GM12865 (cell line): Measurements from ENCODE around the gene CDKN2A.

ENCODE experiments used
- DNase-seq: peaks from one replicate; pipeline ENCODE4 v3.0.0; 2010; ENCODE audit warnings: low read depth
- H3K4me3 ChIP-seq: 2 replicates; pipeline ENCODE4 v1.5.1; 2011; ENCODE audit warnings: mild to moderate bottlenecking, low read depth, low read length, control low read depth
- TF ChIP-seq, protein P1 (sequence below): IDR thresholded peaks from 2 replicates; pipeline ENCODE4 v1.5.1; 2011; ENCODE audit warnings: low read length, control low read depth, low read depth, inconsistent platforms; ENCODE audit not compliant: insufficient read depth; ENCODE audit errors: missing control alignments

Gene CDKN2A

DNA sequence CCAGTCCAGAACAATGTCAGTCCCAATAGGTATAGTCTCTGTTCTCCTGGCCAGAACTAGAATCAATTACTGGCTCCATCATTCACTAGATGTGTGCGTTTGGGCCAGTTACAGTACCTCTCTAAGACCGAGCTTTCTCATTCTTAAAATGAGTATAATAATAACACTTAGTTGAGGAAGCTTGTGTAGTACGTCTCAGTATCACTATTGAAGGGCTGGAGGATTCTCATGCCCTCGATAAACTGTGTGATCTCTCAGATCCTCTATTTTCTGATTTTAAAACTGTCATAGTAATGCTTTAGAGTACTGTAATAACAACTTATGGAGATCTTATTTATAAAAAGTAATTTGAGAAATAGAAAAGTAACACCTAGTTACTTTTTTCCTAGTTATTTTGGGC, 50.7 kb downstream of the CDKN2A start:
- TF ChIP-seq, protein P1, sequence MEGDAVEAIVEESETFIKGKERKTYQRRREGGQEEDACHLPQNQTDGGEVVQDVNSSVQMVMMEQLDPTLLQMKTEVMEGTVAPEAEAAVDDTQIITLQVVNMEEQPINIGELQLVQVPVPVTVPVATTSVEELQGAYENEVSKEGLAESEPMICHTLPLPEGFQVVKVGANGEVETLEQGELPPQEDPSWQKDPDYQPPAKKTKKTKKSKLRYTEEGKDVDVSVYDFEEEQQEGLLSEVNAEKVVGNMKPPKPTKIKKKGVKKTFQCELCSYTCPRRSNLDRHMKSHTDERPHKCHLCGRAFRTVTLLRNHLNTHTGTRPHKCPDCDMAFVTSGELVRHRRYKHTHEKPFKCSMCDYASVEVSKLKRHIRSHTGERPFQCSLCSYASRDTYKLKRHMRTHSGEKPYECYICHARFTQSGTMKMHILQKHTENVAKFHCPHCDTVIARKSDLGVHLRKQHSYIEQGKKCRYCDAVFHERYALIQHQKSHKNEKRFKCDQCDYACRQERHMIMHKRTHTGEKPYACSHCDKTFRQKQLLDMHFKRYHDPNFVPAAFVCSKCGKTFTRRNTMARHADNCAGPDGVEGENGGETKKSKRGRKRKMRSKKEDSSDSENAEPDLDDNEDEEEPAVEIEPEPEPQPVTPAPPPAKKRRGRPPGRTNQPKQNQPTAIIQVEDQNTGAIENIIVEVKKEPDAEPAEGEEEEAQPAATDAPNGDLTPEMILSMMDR, result no peak

DNA sequence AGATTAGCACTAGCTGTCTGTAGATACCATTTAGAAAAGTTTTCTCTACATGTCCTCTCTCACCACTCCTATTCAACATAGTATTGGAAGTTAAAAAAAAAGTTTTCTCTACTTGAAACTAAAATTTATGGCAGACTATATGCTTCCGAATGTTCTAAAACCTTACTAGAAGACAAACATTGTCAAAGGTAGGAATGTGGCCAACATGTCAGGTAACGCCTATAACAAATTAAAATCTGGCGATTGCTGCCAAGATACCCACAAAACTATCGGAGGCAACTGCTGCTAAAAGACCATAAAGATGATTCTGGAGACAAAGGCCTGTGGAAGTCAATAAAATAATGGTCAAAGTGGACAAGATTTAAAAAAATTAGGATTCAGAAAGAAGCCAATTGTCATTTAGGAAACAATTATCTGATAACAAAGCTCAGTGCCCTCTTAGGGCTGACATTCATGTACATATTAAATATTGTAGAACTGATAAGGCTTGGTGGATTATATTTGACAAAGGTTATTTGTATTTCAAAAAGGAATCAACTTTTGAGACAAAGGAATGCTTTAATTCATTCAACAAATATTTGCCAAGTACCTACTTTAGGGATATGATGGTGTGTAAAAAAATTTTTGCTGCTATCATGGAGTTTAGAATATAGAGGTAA, 52.7 kb downstream of the CDKN2A start:
- no peak overlapping the region for H3K4me3 ChIP-seq
- TF ChIP-seq, protein P1, result no peak
- no peak for DNase-seq

More for the DNA sequence above, 50.7 kb downstream of the CDKN2A start:
- H3K4me3 ChIP-seq, result no peak overlapping the region
- DNase-seq, result no peak

DNA sequence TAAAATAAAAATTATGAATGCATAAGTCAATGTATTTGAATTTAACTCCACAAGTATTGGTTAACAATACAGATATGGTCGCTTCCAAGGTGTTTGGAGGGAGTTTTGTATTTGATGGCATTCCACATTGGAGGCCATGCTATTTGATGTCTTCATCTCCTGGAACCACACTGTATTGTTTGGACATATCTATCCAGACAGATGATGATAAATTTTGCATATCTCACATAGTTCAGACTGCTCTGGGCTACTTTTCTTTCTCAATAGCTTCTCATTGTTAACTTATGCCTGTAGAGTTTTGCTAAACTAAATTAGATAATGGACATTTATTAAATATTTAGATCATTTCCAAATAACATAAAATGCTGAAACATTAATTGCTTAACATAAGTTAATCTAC, 58.0 kb downstream of the CDKN2A start:
- no peak overlapping the region for H3K4me3 ChIP-seq
- no peak for DNase-seq
- TF ChIP-seq, protein P1, result no peak

DNA sequence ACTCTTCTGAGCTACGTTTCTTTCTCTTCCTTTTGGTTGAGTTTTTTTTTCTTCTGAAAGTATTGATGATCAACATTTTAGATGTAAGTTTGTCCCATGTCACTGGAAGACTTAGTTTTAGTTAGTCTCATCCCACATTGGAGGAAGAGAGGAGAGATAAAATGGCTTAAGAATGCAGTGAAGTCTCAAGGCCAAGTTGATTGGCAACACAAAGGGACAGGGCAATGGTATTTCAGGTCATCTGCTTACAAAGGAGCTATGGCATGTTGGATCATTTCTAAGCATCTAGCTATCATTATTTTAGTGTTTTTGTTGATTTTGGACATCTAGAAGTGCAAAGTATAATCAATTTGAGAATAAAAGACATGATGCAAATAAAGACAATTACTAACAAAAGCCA, 58.6 kb downstream of the CDKN2A start:
- no peak for DNase-seq
- TF ChIP-seq, protein P1, result no peak
- H3K4me3 ChIP-seq, result no peak overlapping the region

DNA sequence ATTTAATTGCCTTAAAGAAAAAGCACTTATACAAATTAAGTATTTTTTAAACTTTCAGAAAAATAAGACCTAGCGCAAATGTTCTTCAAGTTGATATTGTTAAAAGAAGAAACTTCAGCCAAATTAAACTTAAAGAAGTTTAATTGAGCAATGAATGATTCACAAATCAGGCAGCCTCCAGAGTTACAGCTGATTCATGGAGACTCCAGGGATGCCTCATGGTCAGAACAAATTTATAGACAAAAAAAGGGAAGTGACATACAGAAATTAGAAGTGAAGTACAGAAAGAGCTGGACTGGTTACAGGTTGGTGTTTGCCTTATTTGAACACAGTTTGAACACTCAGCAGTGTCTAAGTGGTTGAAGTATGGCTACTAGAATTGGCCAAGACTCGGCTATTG, 60.3 kb downstream of the CDKN2A start:
- TF ChIP-seq, protein P1, result no peak
- no peak overlapping the region for H3K4me3 ChIP-seq
- DNase-seq, result no peak

DNA sequence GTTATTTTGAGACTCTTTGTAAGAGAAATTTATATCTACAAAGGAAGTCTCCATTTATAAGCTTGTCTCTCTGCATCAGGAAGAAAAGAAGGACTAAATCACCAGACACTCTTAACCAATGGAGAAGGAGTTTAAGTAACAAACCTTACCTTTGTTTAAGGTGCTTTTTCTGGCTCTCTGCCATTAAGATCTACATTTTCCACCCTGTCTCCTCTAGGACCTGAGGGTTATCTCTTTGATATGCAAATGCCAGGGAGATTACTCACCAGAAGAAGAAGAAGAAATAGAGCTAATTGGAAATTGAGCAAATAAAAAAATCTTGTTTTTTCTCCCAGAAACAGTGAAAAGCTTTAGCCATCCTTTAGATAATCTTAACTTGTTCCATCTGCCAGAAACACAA, 60.9 kb downstream of the CDKN2A start:
- DNase-seq, result no peak
- H3K4me3 ChIP-seq, result no peak overlapping the region
- TF ChIP-seq, protein P1, result no peak

DNA sequence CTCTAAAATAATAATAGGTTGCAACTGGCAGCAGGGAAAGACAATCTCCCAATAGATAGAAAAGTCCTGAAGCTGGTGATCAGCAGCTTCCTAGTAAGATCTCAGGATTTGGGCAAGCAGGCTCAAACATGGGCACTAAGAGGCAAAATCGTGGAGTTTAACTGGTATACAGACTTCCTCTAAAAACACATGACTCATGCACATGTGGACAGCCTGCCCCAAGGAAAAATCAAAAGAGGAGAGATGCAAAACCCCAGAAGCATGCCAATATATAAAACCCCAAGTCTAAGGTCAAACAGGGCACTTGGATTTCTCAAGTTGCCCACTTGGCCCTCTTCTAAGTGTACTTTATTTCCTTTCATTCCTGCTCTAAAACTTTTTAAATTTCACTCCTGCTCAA, 62.8 kb downstream of the CDKN2A start:
- DNase-seq, result no peak
- H3K4me3 ChIP-seq, result no peak overlapping the region
- TF ChIP-seq, protein P1, result no peak
